Cardiac muscle cell (in vitro differentiated cells and primary cell): ENCODE measurements around the gene KCNE4. TPM values are rescaled to one million over a fixed set of nuclear protein-coding genes. Genes with fewer than 3 reads are reported as not detected.

Source experiments
- DNase-seq, 2 donors: peaks; one replicate each; pipeline versions ENCODE4 v3.0.0 to v3.0.0-alpha.2; 2010 to 2017; ENCODE audit warnings: low read depth in 1 of 2, low spot score in 1 of 2
- H3K27ac ChIP-seq: fragments of 200-600 bp; sonication (generic); 2 replicates; pipeline ENCODE4 v1.5.1; 2016
- H3K27me3 ChIP-seq: fragments of 200-600 bp; sonication (generic); 2 replicates; pipeline ENCODE4 v1.6.0; 2016; ENCODE audit warnings: control low read depth
- H3K36me3 ChIP-seq: fragments of 200-600 bp; sonication (generic); 2 replicates; pipeline ENCODE4 v1.5.1; 2016; ENCODE audit warnings: control low read depth
- H3K4me1 ChIP-seq: fragments of 200-600 bp; sonication (generic); 2 replicates; pipeline ENCODE4 v1.8.1; 2017; ENCODE audit warnings: low read depth, mild to moderate bottlenecking, mixed run types
- H3K4me3 ChIP-seq: fragments of 200-600 bp; sonication (generic); 2 replicates; pipeline ENCODE4 v1.5.1; 2016; ENCODE audit warnings: mild to moderate bottlenecking
- H3K9me3 ChIP-seq: fragments of 200-600 bp; sonication (generic); 2 replicates; pipeline ENCODE4 v1.5.1; 2017; ENCODE audit warnings: low read depth, mild to moderate bottlenecking, control low read depth
- CTCF ChIP-seq: IDR thresholded peaks from 2 replicates; pipeline ENCODE4 v1.5.1; 2012; ENCODE audit warnings: low read depth, mild to moderate bottlenecking, low read length
- polyA plus RNA-seq: library from polyadenylated mRNA; unstranded; fragments of >200 nt; fragmentation: Nextera tagmentation; extraction: Ambion mirVana; gene quantifications from 2 replicates; pipeline ENCODE4 v1.2.1, GENCODE V29; 2016
- total RNA-seq: library from RNA; depleted of rRNA; stranded (reverse); fragments of >200 nt; gene quantifications from 2 replicates; pipeline ENCODE4 v1.2.3, GENCODE V29; 2016

The KCNE4 gene
- total and polyA plus RNA-seq, 2 experiments from 2014 or later, result 0.12 to 0.71 TPM

DNA sequence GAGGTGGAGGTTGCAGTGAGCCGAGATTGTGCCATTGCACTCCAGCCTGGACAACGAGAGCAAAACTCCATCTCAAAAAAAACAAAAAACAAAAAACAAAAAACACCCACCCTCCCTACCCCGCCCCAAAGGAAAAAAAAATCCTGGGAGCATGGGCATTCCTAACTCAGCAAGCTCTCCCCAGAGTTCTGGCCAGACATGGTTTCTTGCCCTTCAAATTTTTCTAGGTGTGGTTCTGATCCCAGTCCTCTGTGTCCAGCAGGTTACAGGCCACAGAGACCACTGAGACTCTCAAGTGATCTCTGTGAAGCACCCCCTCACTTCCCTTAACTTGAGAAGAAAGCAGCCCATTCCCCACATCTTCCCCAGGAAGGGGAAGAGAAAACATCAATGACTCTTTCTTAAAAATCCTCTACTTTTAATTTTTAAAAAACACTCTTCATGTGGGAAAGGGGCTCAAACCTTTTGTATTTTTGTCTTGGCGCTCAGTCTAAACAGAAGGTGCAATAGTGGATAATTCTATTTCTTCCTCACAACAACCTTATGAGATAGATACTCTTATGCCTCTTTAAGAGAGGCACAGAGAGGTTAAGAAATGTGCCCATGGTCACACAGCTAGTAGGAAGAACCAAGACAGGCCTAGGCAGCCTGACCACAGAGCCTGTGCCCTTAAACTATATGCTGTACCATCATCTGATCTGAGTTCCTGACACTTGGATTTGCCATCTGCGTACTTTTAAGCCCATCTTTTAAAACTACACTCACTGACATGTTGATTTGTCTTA is 6.9 kb upstream of the KCNE4 start:
- no peak for DNase-seq
- no peaks in the 10 kb centered on the region for H3K27me3 ChIP-seq
- H3K27ac ChIP-seq, result no peak overlapping the region
- no peaks in the 10 kb centered on the region for H3K36me3 ChIP-seq
- peaks cover 20% of the 10 kb centered on the region for H3K4me1 ChIP-seq
- TF ChIP-seq CTCF, result no peak
- no peaks in the 10 kb centered on the region for H3K9me3 ChIP-seq
- H3K4me3 ChIP-seq, result no peak overlapping the region

DNA sequence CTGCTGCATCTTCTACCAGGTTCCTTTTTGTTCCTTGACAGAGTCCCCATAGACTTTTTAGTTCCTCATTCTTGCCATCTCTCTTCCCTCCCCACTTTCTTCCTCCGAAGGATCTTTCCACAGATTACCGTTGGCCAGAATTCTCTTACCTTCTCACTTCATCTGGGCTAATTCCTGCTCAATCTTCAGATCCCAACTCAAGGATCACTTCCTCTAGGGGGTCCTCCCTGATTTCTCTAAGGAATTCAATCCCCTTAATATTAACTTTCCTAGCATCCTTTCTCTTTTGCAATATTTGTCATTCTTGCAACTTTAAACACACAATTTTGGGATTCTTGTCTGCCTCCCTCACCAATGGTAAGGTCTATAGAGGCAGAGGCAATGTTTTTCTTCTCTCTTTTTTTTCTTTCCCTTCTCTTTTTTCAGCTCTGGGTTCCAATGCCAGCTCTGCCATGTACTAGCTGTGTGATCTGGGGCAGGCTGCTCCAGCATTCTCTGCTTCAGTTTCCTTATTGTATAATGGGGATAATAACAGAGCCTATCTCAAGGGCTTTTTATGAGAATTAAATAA is 5.4 kb upstream of the KCNE4 start:
- H3K27me3 ChIP-seq, result no peaks in the 10 kb centered on the region

GRCh38 chr2:223047260-223047761 is 4.7 kb upstream of the KCNE4 start:
- H3K4me3 ChIP-seq, result no peak overlapping the region
- peaks cover 25% of the 10 kb centered on the region for H3K4me1 ChIP-seq
- no peaks in the 10 kb centered on the region for H3K27me3 ChIP-seq
- peak; percentile 72 to 78 for DNase-seq
- no peaks in the 10 kb centered on the region for H3K36me3 ChIP-seq
- peak overlapping the region; percentile 83 for H3K27ac ChIP-seq
- TF ChIP-seq CTCF, result no peak
- H3K9me3 ChIP-seq, result no peaks in the 10 kb centered on the region

More for the DNA sequence above, 5.4 kb upstream of the KCNE4 start:
- no peak overlapping the region for H3K4me3 ChIP-seq
- TF ChIP-seq CTCF, result no peak
- DNase-seq, result no peak
- H3K4me1 ChIP-seq, result peaks cover 24% of the 10 kb centered on the region
- H3K27ac ChIP-seq, result peak overlapping the region; percentile 83
- no peaks in the 10 kb centered on the region for H3K9me3 ChIP-seq
- H3K36me3 ChIP-seq, result no peaks in the 10 kb centered on the region

DNA sequence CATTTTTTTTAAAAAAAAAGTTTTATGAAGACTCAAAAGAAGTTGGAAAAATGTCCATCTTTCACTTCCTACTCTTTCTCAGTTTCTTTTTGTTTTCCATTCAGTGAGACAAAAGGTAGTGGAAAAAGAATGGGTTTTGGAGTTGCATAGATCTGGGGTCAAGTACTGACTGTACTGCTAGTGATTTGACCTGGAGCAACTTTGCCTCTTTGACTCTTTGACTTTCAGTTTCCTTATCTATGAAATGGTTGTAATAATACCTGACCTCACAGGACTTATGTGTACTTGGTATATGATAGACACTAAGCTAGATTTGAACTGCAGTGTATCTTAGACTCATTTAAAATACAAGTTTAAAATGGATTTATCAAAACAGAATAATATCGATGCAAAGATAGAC is 3.5 kb upstream of the KCNE4 start:
- TF ChIP-seq CTCF, result no peak
- H3K4me3 ChIP-seq, result no peak overlapping the region
- no peaks in the 10 kb centered on the region for H3K27me3 ChIP-seq
- DNase-seq, result no peak
- peaks cover 25% of the 10 kb centered on the region for H3K4me1 ChIP-seq
- no peaks in the 10 kb centered on the region for H3K36me3 ChIP-seq
- no peak overlapping the region for H3K27ac ChIP-seq
- no peaks in the 10 kb centered on the region for H3K9me3 ChIP-seq

GRCh38 chr2:223049356-223049755 is 2.6 kb upstream of the KCNE4 start:
- Histone ChIP-seq H3K27ac (no peak overlapping the region), H3K27me3 (no peaks in the 10 kb centered on the region), H3K9me3 (no peaks in the 10 kb centered on the region), H3K4me1 (peaks cover 25% of the 10 kb centered on the region), H3K36me3 (no peaks in the 10 kb centered on the region), H3K4me3 (no peak overlapping the region)
- no peak for DNase-seq
- TF ChIP-seq CTCF, result no peak
